ENCODE results near the gene TBXA2R. TPM values are rescaled to one million over a fixed set of nuclear protein-coding genes. Genes with fewer than 3 reads are reported as not detected.

The TBXA2R gene
- total RNA-seq, 1 donor from 2014 or later: not detected

- no peak for DNase-seq (ENCODE audit: extremely low spot score, unreplicated experiment)
- Mint-ChIP-seq H3K27ac (no peak overlapping the region), H3K9me3 (no peaks in the 10 kb centered on the region), H3K36me3 (peaks cover 7% of the 10 kb centered on the region), H3K4me1 (ENCODE audit: unreplicated experiment) (peaks cover 16% of the 10 kb centered on the region), H3K4me3 (peak overlapping the region; percentile 84), H3K27me3 (peaks cover 11% of the 10 kb centered on the region)
- TF ChIP-seq CTCF (conservative IDR thresholded peaks at IDR 0.05): peak; percentile 60
Observed at GRCh38 chr19:3575260-3575741, 31.4 kb downstream of the TBXA2R start.

- DNase-seq (ENCODE audit: extremely low spot score, unreplicated experiment): peak; percentile 85
- Mint-ChIP-seq H3K4me3 (peak overlapping the region; percentile 84), H3K9me3 (no peaks in the 10 kb centered on the region), H3K4me1 (ENCODE audit: unreplicated experiment) (peaks cover 16% of the 10 kb centered on the region), H3K27ac (no peak overlapping the region), H3K36me3 (peaks cover 7% of the 10 kb centered on the region), H3K27me3 (peaks cover 8% of the 10 kb centered on the region)
- no peak for TF ChIP-seq CTCF (conservative IDR thresholded peaks at IDR 0.05)
Observed at GRCh38 chr19:3573858-3574637, 32.6 kb downstream of the TBXA2R start.

- DNase-seq (ENCODE audit: extremely low spot score, unreplicated experiment): no peak
- Mint-ChIP-seq H3K27me3 (peaks cover 8% of the 10 kb centered on the region), H3K9me3 (no peaks in the 10 kb centered on the region), H3K36me3 (peaks cover 7% of the 10 kb centered on the region), H3K4me3 (peak overlapping the region; percentile 84), H3K27ac (no peak overlapping the region), H3K4me1 (ENCODE audit: unreplicated experiment) (peaks cover 21% of the 10 kb centered on the region)
- no peak for TF ChIP-seq CTCF (conservative IDR thresholded peaks at IDR 0.05)
Observed at GRCh38 chr19:3573162-3573857, 33.4 kb downstream of the TBXA2R start.

- Mint-ChIP-seq H3K4me1 (ENCODE audit: unreplicated experiment) (peaks cover 21% of the 10 kb centered on the region), H3K27me3 (peaks cover 8% of the 10 kb centered on the region)
Observed at GRCh38 chr19:3572855-3573161, 33.9 kb downstream of the TBXA2R start, which contains the start of gene HMG20B. Gene HMG20B (plus strand): TSS chr19:3572944. CDS start chr19:3573310, 366 bp downstream.

More at GRCh38 chr19:3572855-3573161, 33.9 kb downstream of the TBXA2R start, which contains the start of gene HMG20B:
- H3K36me3 Mint-ChIP-seq: peaks cover 7% of the 10 kb centered on the region
- no peak for TF ChIP-seq CTCF (conservative IDR thresholded peaks at IDR 0.05)
- H3K4me3 Mint-ChIP-seq: peak within 1 kb of the TSS; percentile 89
- H3K9me3 Mint-ChIP-seq: no peaks in the 10 kb centered on the region
- DNase-seq (ENCODE audit: extremely low spot score, unreplicated experiment): no peak
- peak within 1 kb of the TSS; percentile 72 for H3K27ac Mint-ChIP-seq
